H1 (cell line): ENCODE measurements around the gene STAMBP.

Experiments
- ATF3 ChIP-seq: IDR thresholded peaks from 2 replicates; pipeline ENCODE4 v1.6.1; 2011; ENCODE audit warnings: low read depth, mild to moderate bottlenecking, low read length; ENCODE audit not compliant: insufficient read depth
- CTCF ChIP-seq, 3 experiments: IDR thresholded peaks; 1 replicate in 2 of 3; 2 replicates in 1 of 3; pipeline versions ENCODE4 v1.5.1 to v1.6.1; 2011; ENCODE audit warnings: low read length in 3 of 3, mild to moderate bottlenecking in 3 of 3, inconsistent platforms in 2 of 3, low read depth in 1 of 3, moderate library complexity in 1 of 3; ENCODE audit not compliant: insufficient read depth in 1 of 3; ENCODE audit errors: control extremely low read depth in 1 of 3
- EZH2 ChIP-seq: fragments of 200-600 bp; sonication (generic); IDR thresholded peaks from 2 replicates; pipeline ENCODE4 v1.7.1; 2012; ENCODE audit warnings: low read depth, mild to moderate bottlenecking, moderate library complexity, low read length, inconsistent platforms; ENCODE audit not compliant: severe bottlenecking
- POLR2A ChIP-seq, 2 experiments: IDR thresholded peaks; 1 replicate in 1 of 2; 2 replicates in 1 of 2; pipeline ENCODE4 v1.6.1; 2011; ENCODE audit warnings: low read depth in 2 of 2, low read length in 2 of 2, mild to moderate bottlenecking in 2 of 2; ENCODE audit errors: control extremely low read depth in 1 of 2
- RNF2 ChIP-seq: fragments of 200-900, 300-1000 bp; sonication (generic); IDR thresholded peaks from 2 replicates; pipeline ENCODE4 v1.7.1; 2016; ENCODE audit warnings: borderline replicate concordance, low read depth, mild to moderate bottlenecking, antibody characterized with exemption, low read length; ENCODE audit not compliant: poor library complexity, severe bottlenecking; ENCODE audit errors: missing control alignments
- SP1 ChIP-seq: IDR thresholded peaks from 2 replicates; pipeline ENCODE4 v1.6.1; 2011; ENCODE audit warnings: low read depth, low read length
- TAF1 ChIP-seq: IDR thresholded peaks from 2 replicates; pipeline ENCODE4 v1.6.1; 2011; ENCODE audit warnings: mild to moderate bottlenecking, low read depth, low read length
- USF2 ChIP-seq: IDR thresholded peaks from 2 replicates; pipeline ENCODE4 v1.6.1; 2011; ENCODE audit warnings: low read length, improper control_type of control experiment

GRCh38 chr2:73779467-73780236 lies 49.1 kb upstream of the STAMBP start, which contains the start of gene DUSP11:
- TF ChIP-seq RNF2 (no peak), EZH2 (no peak), TAF1 (peak; percentile 83), CTCF (IDR thresholded peaks at IDR 0.05; ENCODE audit: control extremely low read depth in 1 of 3, insufficient read depth in 1 of 3, low read depth in 1 of 3, low read length in 3 of 3) (peak; percentile 74 to 98 (median 76)), SP1 (no peak), ATF3 (no peak), POLR2A (IDR thresholded peaks at IDR 0.05; ENCODE audit: control extremely low read depth in 1 of 2, low read depth in 2 of 2, low read length in 2 of 2) (peak; percentile 76 to 78), USF2 (no peak)
